SK-N-MC (cell line): ENCODE results near the gene RHOF.
"Not testable (repeated sequence)": the region's sequence is repeated elsewhere in the genome, so short reads cannot be mapped to it uniquely, and the experiment has no call there.

ENCODE experiments used
- DNase-seq: peaks from one replicate; pipeline ENCODE4 v3.0.0-alpha.2; 2011; ENCODE audit warnings: low read depth, low spot score
- H3K27ac ChIP-seq: fragments of 200-600 bp; sonication (generic); 2 replicates; pipeline ENCODE4 v1.5.1; 2016; ENCODE audit warnings: mixed run types
- H3K36me3 ChIP-seq: fragments of 200-600 bp; sonication (generic); 2 replicates; pipeline ENCODE4 v1.6.1; 2017; ENCODE audit warnings: antibody characterized with exemption, low read length, mixed read lengths; ENCODE audit not compliant: insufficient read depth
- H3K4me3 ChIP-seq: fragments of 200-600 bp; sonication (generic); 2 replicates; pipeline ENCODE4 v1.5.1; 2016
- H3K9ac ChIP-seq: fragments of 200-600 bp; sonication (generic); 2 replicates; pipeline ENCODE4 v1.8.0; 2017; ENCODE audit warnings: mixed run types, mixed read lengths; ENCODE audit not compliant: insufficient read length
- H3K9me3 ChIP-seq: fragments of 200-600 bp; sonication (generic); 2 replicates; pipeline ENCODE4 v1.6.1; 2017; ENCODE audit warnings: low read depth, mild to moderate bottlenecking, antibody characterized with exemption, low read length, moderate library complexity, mixed read lengths
- EZH2 ChIP-seq: fragments of 200-600 bp; sonication (generic); IDR thresholded peaks from one replicate; pipeline ENCODE4 v1.6.1; 2017; ENCODE audit warnings: antibody characterized with exemption
- FOXP2 ChIP-seq: optimal IDR thresholded peaks from 2 replicates; pipeline ENCODE3; 2011; ENCODE audit warnings: mild to moderate bottlenecking, moderate library complexity; ENCODE audit not compliant: insufficient read depth; ENCODE audit errors: extremely low read length, control extremely low read depth
- POLR2AphosphoS5 ChIP-seq: IDR thresholded peaks from 2 replicates; pipeline ENCODE4 v1.6.1; 2012; ENCODE audit warnings: mild to moderate bottlenecking, low read depth, low read length, borderline replicate concordance

Gene RHOF

GRCh38 chr12:121769297-121769830 is 24.1 kb downstream of the RHOF start:
- no peak for DNase-seq
- Histone ChIP-seq H3K9ac (no peak overlapping the region), H3K9me3 (no peaks in the 10 kb centered on the region), H3K36me3 (no peaks in the 10 kb centered on the region), H3K4me3 (no peak overlapping the region), H3K27ac (no peak overlapping the region)
- no peak for TF ChIP-seq FOXP2
- TF ChIP-seq POLR2AphosphoS5 = no peak
- no peak for TF ChIP-seq EZH2

GRCh38 chr12:121767525-121768016 is 25.9 kb downstream of the RHOF start:
- H3K4me3 ChIP-seq = no peak overlapping the region
- no peak overlapping the region for H3K27ac ChIP-seq
- no peaks in the 10 kb centered on the region for H3K36me3 ChIP-seq
- DNase-seq = no peak
- no peaks in the 10 kb centered on the region for H3K9me3 ChIP-seq
- no peak overlapping the region for H3K9ac ChIP-seq
- no peak for TF ChIP-seq FOXP2
- no peak for TF ChIP-seq POLR2AphosphoS5

GRCh38 chr12:121766290-121767039 is 27.0 kb downstream of the RHOF start:
- no peak overlapping the region for H3K4me3 ChIP-seq
- H3K27ac ChIP-seq = no peak overlapping the region
- H3K9ac ChIP-seq = no peak overlapping the region
- no peak for TF ChIP-seq POLR2AphosphoS5
- no peak for TF ChIP-seq FOXP2
- no peak for TF ChIP-seq EZH2
- H3K36me3 ChIP-seq = no peaks in the 10 kb centered on the region
- H3K9me3 ChIP-seq = no peaks in the 10 kb centered on the region
- DNase-seq = no peak

GRCh38 chr12:121765573-121765972 is 27.9 kb downstream of the RHOF start:
- Histone ChIP-seq H3K4me3 (no peak overlapping the region), H3K36me3 (no peaks in the 10 kb centered on the region), H3K9me3 (no peaks in the 10 kb centered on the region), H3K27ac (no peak overlapping the region), H3K9ac (no peak overlapping the region)
- no peak for DNase-seq
- no peak for TF ChIP-seq POLR2AphosphoS5
- no peak for TF ChIP-seq FOXP2
- TF ChIP-seq EZH2 = no peak

- no peak overlapping the region for H3K4me3 ChIP-seq
- no peak overlapping the region for H3K27ac ChIP-seq
- H3K9me3 ChIP-seq = no peaks in the 10 kb centered on the region
- no peak for TF ChIP-seq EZH2
- TF ChIP-seq FOXP2 = no peak
- no peak for TF ChIP-seq POLR2AphosphoS5
- no peak for DNase-seq
- H3K9ac ChIP-seq = no peak overlapping the region
- H3K36me3 ChIP-seq = no peaks in the 10 kb centered on the region
Observed at GRCh38 chr12:121764808-121765207, 28.7 kb downstream of the RHOF start.

GRCh38 chr12:121762269-121762668 is 31.2 kb downstream of the RHOF start:
- DNase-seq = no peak
- no peaks in the 10 kb centered on the region for H3K36me3 ChIP-seq
- no peaks in the 10 kb centered on the region for H3K9me3 ChIP-seq
- no peak overlapping the region for H3K9ac ChIP-seq
- no peak for TF ChIP-seq EZH2
- TF ChIP-seq FOXP2 = no peak
- no peak for TF ChIP-seq POLR2AphosphoS5
- H3K4me3 ChIP-seq = no peak overlapping the region
- H3K27ac ChIP-seq = no peak overlapping the region

GRCh38 chr12:121758536-121758935 is 35.0 kb downstream of the RHOF start:
- H3K27ac ChIP-seq, H3K4me3 ChIP-seq, H3K36me3 ChIP-seq, DNase-seq, H3K9ac ChIP-seq, H3K9me3 ChIP-seq: not testable (repeated sequence)

GRCh38 chr12:121755591-121755990 is 37.9 kb downstream of the RHOF start:
- no peak for TF ChIP-seq EZH2
- no peak for TF ChIP-seq POLR2AphosphoS5
- no peak for TF ChIP-seq FOXP2
- no peaks in the 10 kb centered on the region for H3K9me3 ChIP-seq
- H3K36me3 ChIP-seq = peaks cover under 1% of the 10 kb centered on the region; the same call in 1 of the 2 replicates
- no peak overlapping the region for H3K27ac ChIP-seq
- H3K4me3 ChIP-seq = no peak overlapping the region
- H3K9ac ChIP-seq = no peak overlapping the region
- DNase-seq = no peak

- Histone ChIP-seq H3K27ac (no peak overlapping the region), H3K4me3 (no peak overlapping the region), H3K9me3 (no peaks in the 10 kb centered on the region), H3K9ac (no peak overlapping the region), H3K36me3 (peaks cover 7% of the 10 kb centered on the region; the same call in 1 of the 2 replicates)
- DNase-seq = no peak
- TF ChIP-seq EZH2 (no peak), POLR2AphosphoS5 (no peak), FOXP2 (no peak)
Observed at GRCh38 chr12:121754836-121755235, 38.7 kb downstream of the RHOF start.

- H3K36me3 ChIP-seq = peaks cover 7% of the 10 kb centered on the region; the same call in 1 of the 2 replicates
- no peak overlapping the region for H3K9ac ChIP-seq
- H3K9me3 ChIP-seq = no peaks in the 10 kb centered on the region
- H3K27ac ChIP-seq = no peak overlapping the region
- TF ChIP-seq FOXP2 (no peak), EZH2 (no peak), POLR2AphosphoS5 (no peak)
- no peak overlapping the region for H3K4me3 ChIP-seq
- DNase-seq = no peak
Observed at GRCh38 chr12:121753844-121754264, 39.6 kb downstream of the RHOF start.
